GM21576 (cell line): ENCODE measurements around the gene LINGO3.
"Not testable (repeated sequence)": the region's sequence is repeated elsewhere in the genome, so short reads cannot be mapped to it uniquely, and the experiment has no call there.

ENCODE experiments used
- ATAC-seq: cut with Tn5 transposase; IDR thresholded peaks from one replicate; pipeline ENCODE4 v1.9.1; 2021; ENCODE audit warnings: mild to moderate bottlenecking, moderate library complexity; ENCODE audit not compliant: unreplicated experiment

Gene LINGO3, protein sequence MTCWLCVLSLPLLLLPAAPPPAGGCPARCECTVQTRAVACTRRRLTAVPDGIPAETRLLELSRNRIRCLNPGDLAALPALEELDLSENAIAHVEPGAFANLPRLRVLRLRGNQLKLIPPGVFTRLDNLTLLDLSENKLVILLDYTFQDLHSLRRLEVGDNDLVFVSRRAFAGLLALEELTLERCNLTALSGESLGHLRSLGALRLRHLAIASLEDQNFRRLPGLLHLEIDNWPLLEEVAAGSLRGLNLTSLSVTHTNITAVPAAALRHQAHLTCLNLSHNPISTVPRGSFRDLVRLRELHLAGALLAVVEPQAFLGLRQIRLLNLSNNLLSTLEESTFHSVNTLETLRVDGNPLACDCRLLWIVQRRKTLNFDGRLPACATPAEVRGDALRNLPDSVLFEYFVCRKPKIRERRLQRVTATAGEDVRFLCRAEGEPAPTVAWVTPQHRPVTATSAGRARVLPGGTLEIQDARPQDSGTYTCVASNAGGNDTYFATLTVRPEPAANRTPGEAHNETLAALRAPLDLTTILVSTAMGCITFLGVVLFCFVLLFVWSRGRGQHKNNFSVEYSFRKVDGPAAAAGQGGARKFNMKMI

GRCh38 chr19:2308114-2308556, at the start of gene LINGO3:
TSS of gene LINGO3 (minus strand) at chr19:2308154. CDS start at chr19:2291776, 16,378 bp downstream.
- ATAC-seq, result no peak

GRCh38 chr19:2356036-2356646, 48.2 kb upstream of the LINGO3 start:
- no peak for ATAC-seq

DNA sequence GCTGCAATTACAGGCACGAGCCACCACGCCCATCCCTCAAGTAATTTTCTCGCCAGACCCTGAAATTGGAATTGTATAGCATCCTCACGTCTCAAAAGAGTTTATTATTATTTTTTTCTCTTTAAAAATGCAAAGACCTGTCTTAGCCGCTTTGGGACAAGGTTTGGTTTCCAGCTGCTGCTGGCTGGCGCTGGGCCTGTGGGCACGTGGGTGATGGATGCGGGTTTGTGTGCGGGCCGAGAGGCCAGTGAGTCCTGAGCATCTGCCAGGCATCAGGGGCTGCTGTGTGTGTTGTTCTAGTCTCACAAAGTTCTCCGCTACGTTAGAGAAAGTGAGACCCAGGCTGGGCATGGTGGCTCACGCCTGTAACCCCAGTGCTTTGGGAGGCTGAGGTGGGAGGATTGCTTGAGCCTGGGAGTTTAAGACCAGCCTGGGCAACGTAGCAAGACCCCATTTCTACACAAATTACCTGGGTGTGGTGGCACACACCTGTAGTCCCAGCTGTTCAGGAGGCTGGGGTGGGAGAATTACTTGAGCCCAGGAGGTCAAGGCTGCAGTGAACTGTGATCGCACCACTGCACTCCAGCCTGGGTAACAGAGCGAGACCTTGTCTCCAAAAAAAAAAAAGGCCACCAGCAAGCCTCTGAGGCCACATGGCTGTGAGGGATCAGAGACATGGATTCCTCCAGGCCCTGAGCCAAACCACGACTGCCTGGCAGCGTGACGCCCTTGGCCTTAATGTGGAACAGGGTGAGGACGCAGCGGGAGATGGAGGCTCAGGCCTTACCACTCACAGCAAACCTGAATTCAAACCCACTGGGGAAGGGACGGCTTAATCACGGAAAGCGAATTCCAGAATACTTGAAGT, 47.4 kb upstream of the LINGO3 start:
- no peak for ATAC-seq

GRCh38 chr19:2354670-2355069, 46.7 kb upstream of the LINGO3 start:
- no peak for ATAC-seq

DNA sequence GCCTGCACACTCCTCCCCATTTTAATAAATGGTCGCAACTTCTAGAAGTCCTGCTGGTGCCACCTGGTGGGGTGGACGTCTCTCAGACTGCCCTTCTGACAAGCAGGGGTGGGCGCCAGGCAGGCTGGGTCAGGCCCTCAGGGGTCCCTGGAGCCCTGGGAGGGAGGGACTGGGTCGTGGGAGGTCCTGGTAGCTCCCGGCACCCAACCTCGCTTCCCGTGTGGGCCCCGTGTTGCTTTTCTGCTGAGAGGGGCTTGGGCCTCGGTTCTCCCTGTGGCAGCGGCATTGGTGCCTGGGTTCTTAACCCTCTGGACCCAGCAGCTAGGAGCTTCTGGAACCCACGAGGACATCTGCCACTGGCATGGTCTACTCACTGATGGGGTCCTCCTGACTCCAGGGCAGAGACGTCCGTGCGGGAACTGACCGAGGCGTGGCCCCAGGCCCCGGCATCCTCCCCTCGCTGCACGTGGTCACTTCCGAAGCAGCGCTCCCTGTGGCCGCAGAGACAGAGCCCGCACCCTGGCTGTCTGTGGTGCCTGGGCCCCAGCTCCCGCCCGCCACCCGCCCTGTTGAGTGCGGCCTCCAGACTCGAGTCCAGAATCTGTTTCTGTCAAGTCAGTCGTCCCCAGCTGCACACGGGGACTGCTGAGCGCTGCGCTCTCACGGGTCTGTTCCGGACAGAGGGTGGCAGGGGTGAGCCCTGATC, 46.1 kb upstream of the LINGO3 start:
- ATAC-seq, result no peak

DNA sequence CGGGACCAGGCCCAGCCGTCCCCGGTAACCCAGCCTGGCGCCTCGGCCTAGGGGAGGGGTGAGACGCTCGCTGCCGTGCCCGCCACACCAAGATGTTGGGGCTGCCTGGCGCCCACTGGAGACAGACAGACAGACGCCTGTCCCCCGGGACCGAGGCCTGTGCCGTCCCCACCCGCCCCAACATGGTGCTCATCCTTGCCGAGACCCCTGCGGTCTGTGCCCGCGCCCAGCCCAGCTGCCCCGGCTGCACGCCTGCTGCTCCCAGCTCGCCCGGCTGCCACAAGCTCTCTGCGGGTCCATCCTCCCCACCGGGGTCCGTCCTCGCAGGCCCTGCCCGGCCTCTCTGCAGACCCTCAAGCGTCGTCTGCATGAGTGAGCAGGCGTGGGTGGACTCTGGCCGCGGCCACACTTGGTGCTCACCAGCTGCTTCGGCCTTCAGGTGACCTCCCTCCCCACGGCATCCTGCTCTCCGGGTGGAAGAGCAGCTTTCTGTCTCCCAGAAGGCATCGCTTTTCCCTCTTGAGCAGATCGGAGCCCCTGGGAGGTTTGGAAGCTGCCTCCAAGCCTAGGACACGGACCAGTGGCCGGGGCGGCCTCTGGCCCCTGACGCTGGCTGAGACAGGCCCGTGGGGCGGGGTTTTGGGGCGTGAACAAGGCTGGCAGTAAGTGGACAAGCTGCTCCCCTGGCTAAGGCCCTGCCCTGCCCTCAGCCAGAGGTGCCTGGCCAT, 45.4 kb upstream of the LINGO3 start:
- no peak for ATAC-seq

DNA sequence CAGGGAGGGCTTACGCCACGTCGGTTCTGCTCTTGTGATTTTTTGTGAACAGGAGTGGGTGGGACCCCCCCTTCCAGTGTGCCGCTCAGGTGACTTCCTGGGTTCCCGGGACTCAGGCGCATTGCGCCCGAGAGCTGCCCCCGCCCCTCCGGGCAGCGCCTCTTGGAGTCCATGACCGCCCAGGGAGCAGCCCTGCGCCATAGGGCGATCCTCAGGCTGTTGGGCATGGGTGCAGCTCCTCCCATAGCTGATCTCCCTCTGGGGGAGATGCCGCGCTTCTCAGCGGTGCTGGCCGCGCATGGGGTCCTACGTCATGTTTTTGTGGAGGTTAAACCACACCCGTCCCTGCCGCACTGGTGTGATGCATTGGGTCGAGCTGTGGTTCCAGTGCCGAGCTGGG, 44.2 kb upstream of the LINGO3 start:
- no peak for ATAC-seq

DNA sequence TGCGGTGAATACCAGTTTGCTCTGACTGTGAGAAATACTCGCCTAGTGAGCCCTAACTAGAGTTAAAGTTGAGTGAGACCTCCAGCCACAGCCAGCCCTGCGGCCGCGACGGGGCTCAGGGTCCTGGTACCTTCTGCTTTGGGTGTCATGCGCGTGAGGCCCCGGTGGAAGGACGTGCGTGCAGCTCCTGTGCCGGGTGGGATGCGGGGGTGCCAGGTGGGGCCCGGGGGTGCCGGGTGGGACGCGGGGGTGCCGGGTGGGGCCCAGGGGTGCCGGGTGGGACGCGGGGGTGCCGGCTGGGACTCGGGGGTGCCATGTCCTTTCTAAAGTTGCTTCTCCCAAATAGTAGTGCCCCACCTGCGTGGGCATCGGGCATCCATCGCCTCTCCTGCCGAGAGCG, 43.6 kb upstream of the LINGO3 start:
- ATAC-seq, result no peak

GRCh38 chr19:2350656-2351055, 42.7 kb upstream of the LINGO3 start:
- no peak for ATAC-seq

DNA sequence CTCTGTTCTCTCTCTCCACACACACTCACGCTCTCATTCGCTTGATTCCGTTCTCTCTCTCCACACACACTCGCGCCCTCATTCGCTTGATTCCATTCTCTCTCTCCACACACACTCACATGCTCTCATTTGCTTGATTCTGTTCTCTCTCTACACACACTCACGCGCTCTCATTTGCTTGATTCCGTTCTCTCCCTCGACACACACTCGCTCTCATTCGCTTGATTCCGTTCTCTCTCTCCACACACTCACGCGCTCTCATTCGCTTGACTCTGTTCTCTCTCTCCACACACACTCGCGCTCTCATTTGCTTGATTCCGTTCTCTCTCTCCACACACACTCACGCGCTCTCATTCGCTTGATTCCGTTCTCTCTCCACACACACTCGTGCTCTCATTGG, 41.9 kb upstream of the LINGO3 start:
- ATAC-seq, result not testable (repeated sequence)

DNA sequence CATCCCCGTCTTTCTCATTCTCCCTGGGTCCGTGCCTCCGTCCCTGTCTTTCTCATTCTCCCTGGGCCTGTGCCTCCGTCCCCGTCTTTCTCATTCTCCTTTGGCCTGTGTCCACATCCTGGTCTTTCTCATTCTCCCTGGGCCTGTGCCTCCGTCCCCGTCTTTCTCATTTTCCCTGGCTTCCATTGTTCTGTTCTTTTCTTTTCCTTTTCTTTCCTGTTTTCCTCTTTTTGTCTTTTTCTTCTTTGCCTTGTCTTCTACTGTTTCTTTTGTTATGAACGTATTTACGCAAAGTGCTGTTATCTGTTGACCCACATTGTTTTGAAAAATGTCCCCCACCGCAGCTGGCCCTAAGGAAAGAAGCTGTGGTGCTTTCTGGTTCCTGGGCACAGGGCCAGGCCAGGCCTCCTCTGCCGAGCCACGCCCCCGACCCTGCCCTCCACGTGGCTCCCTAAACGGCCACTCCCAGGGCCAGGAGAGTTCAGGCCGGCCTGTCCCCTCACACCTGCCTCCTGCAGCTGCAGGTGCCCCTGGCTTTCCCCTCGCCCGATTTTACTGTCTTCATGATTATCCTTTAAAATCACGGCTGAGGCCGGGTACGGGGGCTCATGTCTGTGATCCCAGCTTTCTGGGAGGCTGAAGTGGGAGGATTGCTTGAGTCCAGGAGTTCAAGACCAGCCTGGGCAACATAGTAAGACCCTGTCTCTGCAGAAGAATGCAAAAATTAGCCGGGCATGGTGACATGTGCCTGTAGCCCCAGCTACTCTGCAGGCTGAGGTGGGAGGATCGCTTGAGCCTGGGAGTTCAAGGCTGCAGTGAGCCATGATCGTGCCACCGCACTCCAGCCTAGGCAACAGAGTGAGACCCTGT, 38.1 kb upstream of the LINGO3 start:
- ATAC-seq, result no peak

GRCh38 chr19:2345076-2345475, 37.1 kb upstream of the LINGO3 start:
- ATAC-seq, result no peak

DNA sequence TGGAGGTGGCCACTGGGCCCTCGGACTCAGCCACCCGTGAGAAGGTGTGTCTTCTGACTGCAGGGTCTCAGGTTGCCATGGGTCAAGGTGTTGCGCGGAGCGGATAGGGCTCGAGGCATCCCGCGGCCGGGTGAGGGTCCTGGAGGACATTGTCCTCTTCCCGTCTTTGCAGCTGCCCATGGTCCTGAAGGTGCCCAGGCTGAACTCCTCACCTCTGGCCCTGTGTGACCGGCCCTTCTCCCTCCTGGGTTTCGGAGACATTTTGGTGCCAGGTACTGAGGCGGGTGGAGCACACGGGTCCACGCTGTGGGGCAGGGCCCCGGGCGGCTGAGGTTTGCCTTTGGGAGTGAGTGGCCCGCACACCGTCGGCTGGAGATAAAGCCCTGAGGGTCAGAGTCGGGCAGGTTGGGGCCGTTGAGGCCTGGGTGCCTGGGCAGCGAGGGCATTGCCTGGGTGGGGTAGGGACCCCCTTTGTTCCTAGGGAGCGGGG, 36.5 kb upstream of the LINGO3 start:
- no peak for ATAC-seq

GRCh38 chr19:2343289-2343982, 35.5 kb upstream of the LINGO3 start:
- ATAC-seq, result no peak

GRCh38 chr19:2342656-2343288, 34.8 kb upstream of the LINGO3 start:
- no peak for ATAC-seq

- no peak for ATAC-seq
Observed at GRCh38 chr19:2341982-2342381, 34.0 kb upstream of the LINGO3 start.

GRCh38 chr19:2341244-2341751, 33.3 kb upstream of the LINGO3 start:
- ATAC-seq, result no peak
